Measurements from ENCODE around the gene SPINT2.

Gene SPINT2

DNA sequence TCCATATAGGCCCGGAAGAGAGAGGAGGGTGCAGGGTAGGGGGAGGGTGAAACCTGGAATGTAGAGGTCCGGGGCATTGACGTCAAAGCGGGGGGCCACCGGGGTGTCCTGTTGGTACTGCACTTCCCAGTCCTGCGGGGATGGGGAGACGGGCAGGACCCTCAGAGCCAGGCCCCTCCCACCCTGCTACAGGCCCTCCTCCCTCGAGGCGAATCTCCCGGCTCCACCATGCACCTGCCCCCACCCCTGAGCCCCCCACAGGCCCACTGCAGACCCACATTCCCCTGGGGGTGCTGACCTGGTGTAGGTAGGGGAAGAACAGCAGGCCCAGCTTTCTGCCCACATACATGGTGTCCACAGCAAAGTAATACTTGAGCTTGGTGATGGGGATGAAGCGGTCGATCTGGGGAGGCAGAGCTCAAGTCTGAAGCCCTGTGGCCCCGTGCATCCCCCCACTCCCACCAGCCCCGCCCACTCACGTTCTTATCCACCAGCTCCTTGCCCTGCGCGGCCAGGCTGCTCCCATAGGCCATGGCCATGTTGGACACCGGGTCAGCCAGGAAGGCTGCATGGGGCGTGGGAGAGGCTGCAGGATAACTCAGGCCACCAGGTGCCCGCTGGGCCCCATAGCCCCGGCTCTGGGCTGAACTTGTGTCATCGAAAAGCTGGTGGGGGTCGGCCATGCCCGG is 44.7 kb downstream of the SPINT2 start:
- peaks cover 35% of the 10 kb centered on the region for H3K36me3 ChIP-seq (replicated peaks)
- in situ Hi-C loops (cut with HindIII; ENCODE audit: low pct_ligation_motif_present, low sequenced_read_pairs) = no loop called here
- DNase-seq = no peak
- no peak overlapping the region for H3K27ac ChIP-seq
- no peak overlapping the region for H3K4me3 ChIP-seq (ENCODE audit: low read depth, low read length)
- TF ChIP-seq, protein P1, sequence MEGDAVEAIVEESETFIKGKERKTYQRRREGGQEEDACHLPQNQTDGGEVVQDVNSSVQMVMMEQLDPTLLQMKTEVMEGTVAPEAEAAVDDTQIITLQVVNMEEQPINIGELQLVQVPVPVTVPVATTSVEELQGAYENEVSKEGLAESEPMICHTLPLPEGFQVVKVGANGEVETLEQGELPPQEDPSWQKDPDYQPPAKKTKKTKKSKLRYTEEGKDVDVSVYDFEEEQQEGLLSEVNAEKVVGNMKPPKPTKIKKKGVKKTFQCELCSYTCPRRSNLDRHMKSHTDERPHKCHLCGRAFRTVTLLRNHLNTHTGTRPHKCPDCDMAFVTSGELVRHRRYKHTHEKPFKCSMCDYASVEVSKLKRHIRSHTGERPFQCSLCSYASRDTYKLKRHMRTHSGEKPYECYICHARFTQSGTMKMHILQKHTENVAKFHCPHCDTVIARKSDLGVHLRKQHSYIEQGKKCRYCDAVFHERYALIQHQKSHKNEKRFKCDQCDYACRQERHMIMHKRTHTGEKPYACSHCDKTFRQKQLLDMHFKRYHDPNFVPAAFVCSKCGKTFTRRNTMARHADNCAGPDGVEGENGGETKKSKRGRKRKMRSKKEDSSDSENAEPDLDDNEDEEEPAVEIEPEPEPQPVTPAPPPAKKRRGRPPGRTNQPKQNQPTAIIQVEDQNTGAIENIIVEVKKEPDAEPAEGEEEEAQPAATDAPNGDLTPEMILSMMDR (IDR thresholded peaks at IDR 0.05; ENCODE audit: low read depth, low read length, missing control alignments) = no peak
- no peaks in the 10 kb centered on the region for H3K27me3 ChIP-seq (replicated peaks)

DNA sequence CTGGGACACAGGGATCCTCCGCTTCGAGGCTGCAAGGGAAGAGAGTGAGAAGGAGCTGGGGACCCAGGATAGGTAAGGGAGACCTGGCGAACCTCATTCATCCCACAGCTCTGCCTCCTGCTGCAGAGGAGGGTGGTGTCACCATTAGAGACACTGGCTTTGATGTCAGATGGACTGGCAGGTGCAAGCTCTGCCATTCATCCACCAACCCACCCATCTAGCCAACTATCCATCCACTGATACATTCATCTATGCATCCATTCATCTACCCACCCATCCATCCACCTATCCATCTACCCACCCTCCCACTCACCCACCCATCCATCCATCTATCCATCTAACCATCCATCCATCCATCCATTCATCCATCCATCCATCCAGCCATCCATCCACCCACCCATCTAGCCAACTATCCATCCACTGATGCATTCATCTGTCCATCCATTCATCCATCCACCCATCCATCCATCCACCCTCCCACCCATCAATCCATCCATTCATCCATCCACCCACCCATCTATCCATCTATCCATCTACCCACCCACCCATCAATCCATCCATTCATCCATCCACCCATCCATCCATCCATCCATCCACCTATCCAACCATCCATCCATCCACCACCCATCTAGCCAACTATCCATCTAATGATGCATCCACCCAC is 45.4 kb downstream of the SPINT2 start:
- DNase-seq = no peak
- TF ChIP-seq, protein P1 (IDR thresholded peaks at IDR 0.05; ENCODE audit: low read depth, low read length, missing control alignments) = no peak
- in situ Hi-C loops (cut with HindIII; ENCODE audit: low pct_ligation_motif_present, low sequenced_read_pairs) = no loop called here
- no peaks in the 10 kb centered on the region for H3K27me3 ChIP-seq (replicated peaks)
- H3K27ac ChIP-seq = no peak overlapping the region
- H3K36me3 ChIP-seq (replicated peaks) = peaks cover 29% of the 10 kb centered on the region
- no peak overlapping the region for H3K4me3 ChIP-seq (ENCODE audit: low read depth, low read length)

DNA sequence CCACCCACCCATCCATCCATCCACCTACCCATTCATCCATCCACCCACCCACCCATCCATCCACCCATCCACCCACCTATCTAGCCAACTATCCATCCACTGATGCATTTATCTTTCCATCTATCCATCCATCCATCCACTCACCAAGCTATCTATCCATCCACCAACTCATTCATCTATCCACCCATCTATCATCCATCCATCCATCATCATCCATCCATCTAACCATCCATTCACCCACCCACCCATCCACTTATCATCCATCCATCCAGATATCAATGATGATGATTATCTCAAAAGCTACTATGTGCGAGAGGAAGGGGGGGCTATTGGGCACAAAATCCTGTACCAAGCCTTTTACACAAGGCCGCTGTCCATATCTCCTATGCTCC is 45.9 kb downstream of the SPINT2 start:
- in situ Hi-C loops (cut with HindIII; ENCODE audit: low pct_ligation_motif_present, low sequenced_read_pairs) = no loop called here

DNA sequence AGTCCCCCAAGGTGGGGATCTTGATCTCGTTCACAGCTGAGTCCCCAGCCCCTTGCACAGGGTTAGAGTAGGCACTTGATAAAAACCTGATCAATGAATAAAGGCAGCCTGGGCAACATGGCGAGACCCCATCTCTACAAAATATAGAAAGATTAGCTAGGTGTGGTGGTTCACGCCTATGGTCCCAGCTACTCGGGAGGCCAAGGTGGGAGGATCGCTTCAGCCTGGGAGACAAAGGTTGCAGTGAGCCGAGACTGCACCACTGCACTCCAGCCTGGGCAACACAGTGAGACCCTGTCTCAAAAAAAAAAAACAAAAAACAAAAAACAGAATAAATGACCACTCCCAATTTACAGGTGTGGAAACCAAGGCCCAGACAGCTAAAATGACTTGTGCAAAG is 46.6 kb downstream of the SPINT2 start:
- peaks cover 21% of the 10 kb centered on the region for H3K36me3 ChIP-seq (replicated peaks)
- no peak overlapping the region for H3K27ac ChIP-seq
- in situ Hi-C loops (cut with HindIII; ENCODE audit: low pct_ligation_motif_present, low sequenced_read_pairs) = no loop called here
- no peak overlapping the region for H3K4me3 ChIP-seq (ENCODE audit: low read depth, low read length)
- DNase-seq = no peak
- TF ChIP-seq, protein P1 (IDR thresholded peaks at IDR 0.05; ENCODE audit: low read depth, low read length, missing control alignments) = no peak
- no peaks in the 10 kb centered on the region for H3K27me3 ChIP-seq (replicated peaks)

More for the DNA sequence above, 45.9 kb downstream of the SPINT2 start:
- Histone ChIP-seq H3K4me3 (ENCODE audit: low read depth, low read length) (no peak overlapping the region), H3K27me3 (replicated peaks) (no peaks in the 10 kb centered on the region), H3K36me3 (replicated peaks) (peaks cover 24% of the 10 kb centered on the region), H3K27ac (no peak overlapping the region)
- DNase-seq = no peak
- TF ChIP-seq, protein P1 (IDR thresholded peaks at IDR 0.05; ENCODE audit: low read depth, low read length, missing control alignments) = no peak

DNA sequence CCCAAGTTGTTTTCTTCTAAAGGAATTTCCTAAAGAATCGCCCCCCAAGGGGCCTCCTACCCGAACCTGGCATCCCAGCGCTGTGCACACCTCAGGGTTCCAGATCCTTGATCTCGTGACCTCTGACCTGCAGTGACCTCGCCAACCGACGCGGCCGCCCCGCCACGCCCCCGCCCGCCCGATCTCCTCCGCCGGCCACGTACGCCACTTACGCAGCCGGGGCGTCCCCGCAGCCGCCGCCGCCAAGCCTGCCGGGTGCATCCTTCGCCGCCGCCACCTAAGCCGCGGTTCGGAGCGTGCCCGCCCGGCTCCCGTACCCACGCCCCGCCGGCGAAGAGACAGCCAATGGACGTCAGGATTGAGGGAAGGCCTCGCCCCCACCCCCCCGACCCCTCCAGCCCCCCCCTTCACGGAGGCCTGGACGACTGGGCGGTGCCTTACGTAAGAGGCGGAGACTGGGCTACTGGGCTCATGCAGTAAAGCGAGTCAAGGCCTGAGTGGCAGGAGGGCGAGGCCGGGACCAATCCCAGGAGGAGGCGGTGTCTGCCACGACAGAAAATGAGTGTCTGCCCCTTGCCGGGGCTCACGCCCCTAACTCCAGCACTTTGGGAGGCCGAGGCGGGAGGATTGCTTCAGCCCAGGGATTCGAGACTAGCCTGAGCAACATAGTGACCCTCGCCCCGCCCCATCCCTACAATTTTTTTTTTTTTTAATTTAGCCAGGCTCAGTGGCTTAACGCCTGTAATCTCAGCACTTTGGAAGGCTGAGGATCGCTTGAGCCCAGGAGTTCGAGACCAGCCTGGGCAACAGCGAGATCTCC is 51.5 kb downstream of the SPINT2 start, which contains the start of gene YIF1B:
Gene YIF1B, minus strand, starts transcription at position 291 of the 820 bp plus-strand sequence. Its CDS starts 30 bp downstream, at position 261.
- Histone ChIP-seq H3K27me3 (replicated peaks) (no peaks in the 10 kb centered on the region), H3K4me3 (ENCODE audit: low read depth, low read length) (peak within 1 kb of the TSS; percentile 79), H3K36me3 (replicated peaks) (no peaks in the 10 kb centered on the region), H3K27ac (peak within 1 kb of the TSS; percentile 63)
- in situ Hi-C loops (cut with HindIII; ENCODE audit: low pct_ligation_motif_present, low sequenced_read_pairs) = loop anchor here (5.0 kb wide), 1 partner anchor 84 kb away; no protein-coding TSS in a partner anchor
- TF ChIP-seq, protein P1 (IDR thresholded peaks at IDR 0.05; ENCODE audit: low read depth, low read length, missing control alignments) = no peak
- DNase-seq = peak; percentile 97
